HG03025 (cell line): Measurements from ENCODE around the gene SEC22B.
A peak's percentile ranks its signal among the peaks of the same experiment; 100 is the strongest.
"Not testable (repeated sequence)": the region's sequence is repeated elsewhere in the genome, so short reads cannot be mapped to it uniquely, and the experiment has no call there.

Experiments used
- ATAC-seq: cut with Tn5 transposase; IDR thresholded peaks from one replicate; pipeline ENCODE4 v1.9.1; 2021; ENCODE audit warnings: mild to moderate bottlenecking, moderate library complexity; ENCODE audit not compliant: unreplicated experiment, low FRiP score

Gene SEC22B

DNA sequence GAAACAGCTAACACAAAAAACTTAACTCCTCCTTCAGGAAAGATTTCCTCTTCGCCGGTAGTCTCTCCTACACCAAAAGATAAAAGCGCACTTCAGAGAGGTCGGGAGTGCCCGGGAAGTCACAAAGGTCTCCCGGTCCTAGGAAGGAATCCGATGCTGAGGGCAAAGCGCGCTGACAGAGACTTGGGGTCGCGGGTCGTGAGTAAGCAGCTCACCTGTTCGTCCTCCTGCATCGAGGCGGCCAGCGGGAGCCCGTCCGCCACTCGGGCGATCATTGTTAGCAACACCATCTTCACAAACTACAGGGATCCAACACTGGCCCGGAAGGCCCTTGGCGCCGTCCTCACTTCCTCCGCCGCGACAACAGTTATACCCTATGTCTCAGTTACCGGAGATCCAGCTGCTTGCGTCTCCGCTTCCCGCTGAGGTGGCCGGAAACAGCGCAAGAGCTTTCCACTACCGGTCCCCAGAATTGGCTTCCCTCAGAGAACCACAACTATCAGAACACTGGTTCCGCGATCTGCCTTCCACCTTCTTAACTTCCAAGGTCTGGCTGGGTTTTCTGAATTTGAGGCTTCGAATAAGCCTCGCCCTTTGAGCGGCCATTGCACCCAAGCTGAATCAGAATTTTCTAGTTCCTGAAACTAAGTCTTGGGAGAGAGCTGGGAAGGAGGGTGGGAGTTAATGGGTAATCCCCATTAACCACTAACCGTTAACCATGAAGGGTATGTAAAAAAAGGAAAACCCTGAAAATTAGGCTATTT lies at the start of gene SEC22B:
Gene SEC22B (minus strand): TSS at position 429 of the 764 bp plus-strand sequence. CDS start 139 bp downstream, at position 290.
- peak; percentile 93 for ATAC-seq

DNA sequence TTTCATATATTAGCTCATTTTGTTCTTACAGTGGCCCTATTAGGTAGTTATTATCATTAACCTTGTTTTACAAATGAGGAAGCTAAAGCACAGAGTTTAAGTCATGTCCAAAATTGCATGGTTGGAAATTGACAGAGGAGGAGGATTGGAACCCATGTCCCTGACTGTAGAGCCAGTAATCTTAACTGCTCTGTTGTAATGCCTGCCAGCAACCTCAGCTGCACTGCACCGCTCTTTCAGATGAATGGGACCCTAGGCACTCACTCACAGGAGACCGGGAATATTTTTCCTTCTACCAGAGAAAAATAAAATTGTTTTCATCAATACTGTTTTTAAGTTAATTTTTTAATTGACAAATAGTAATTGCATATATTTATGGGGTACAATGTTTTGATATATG lies 41.6 kb upstream of the SEC22B start:
- ATAC-seq, result not testable (repeated sequence)

- not testable (repeated sequence) for ATAC-seq
Measured at GRCh38 chr1:120217175-120217929, 41.0 kb upstream of the SEC22B start.

DNA sequence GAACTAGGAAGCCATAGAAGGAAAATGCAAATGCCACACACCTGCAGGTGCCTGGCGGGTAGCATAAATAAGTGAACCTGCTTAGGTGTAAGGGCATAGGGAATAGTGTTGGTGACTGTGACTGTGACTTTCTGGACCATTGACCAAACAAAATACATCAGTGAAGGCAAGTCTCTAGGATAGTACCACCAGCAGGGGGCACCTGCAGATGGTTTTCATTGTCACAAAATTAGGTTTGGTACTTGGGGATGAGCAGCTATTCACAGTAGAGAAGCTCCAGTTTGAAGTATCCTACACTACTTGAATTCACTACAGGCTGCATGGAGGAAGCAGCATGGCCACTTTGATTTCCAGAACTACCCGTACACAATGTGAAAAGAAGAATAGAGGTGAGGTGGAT lies 37.3 kb upstream of the SEC22B start:
- not testable (repeated sequence) for ATAC-seq

DNA sequence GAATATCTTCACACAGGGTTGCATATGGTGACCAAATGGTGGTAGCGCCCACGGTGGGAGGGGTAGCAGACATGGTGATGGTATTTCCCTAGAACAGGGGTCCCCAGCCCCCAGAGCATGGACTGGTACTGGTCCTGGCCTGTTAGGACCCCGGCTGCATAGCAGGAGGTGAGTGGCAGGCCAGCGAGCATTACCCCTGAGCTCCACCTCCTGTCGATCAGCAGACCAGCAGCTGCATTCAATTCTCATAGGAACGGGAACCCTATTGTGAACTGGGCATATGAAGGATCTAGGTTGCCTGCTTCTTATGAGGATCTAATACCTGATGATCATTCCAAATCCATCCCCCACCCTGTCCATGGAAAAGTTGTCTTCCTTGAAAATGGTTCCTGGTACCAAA lies 34.4 kb upstream of the SEC22B start:
- ATAC-seq, result not testable (repeated sequence)

DNA sequence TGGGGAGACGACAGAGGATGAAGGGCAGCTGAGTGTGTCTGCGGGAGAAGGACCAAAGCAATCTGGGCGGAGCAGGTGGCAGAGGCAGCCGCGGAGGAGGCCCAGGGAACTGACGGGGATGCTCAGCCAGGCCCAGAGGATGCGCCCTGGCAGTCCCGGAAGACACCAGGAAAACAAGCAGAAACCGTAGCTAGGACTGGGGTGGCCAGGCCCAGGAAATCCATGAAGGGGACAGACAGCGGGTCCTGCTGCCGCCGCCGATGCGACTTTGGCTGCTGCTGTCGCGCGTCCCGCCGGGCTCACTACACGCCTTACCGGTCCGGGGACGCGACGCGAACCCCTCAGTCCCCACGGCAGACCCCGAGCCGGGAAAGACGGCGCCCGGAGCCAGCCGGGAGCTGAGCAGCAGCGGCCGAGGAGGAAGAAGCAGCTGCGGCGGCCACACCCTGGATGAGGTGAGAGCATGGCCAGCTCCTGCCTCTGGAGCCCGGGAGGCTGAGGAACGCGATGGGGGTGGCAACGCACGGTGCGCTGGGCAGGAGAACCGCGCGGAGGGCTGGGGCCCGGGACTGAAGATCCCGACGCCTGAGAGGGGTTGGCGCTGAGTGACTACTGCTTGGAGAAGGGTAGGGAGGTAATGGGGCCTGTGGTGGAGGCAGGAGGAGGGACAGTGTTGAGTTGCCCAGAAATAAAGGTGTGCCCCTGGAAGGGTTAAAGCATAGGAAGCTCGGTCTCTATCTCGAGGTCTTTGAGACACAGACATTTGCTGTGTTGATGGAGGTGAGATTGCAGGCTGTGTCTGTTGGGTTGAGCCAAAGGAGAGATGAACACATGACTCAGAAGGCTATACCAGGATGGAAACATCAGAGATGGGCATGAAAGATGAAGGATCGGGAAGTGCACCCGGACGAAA lies 20.8 kb upstream of the SEC22B start:
- ATAC-seq, result not testable (repeated sequence)

DNA sequence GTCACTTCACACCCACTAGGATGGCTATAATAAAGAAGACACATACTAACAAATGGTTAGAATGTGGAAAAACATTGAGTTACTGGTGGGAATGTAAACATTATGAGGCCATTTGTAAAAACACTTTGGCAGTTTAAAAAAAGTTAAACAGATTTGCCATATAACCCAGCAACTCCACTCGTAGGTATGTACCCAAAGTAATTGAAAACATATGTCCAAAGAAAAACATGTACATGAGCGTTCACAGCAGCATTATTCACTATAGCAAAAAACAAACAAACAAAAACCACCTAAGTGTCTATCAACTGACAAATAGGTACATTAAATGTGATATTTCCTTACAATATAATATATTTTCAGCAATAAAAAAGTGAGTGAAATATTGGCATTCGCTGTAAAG lies 12.3 kb upstream of the SEC22B start:
- ATAC-seq, result not testable (repeated sequence)

GRCh38 chr1:120182176-120182707 lies 5.9 kb upstream of the SEC22B start:
- not testable (repeated sequence) for ATAC-seq

DNA sequence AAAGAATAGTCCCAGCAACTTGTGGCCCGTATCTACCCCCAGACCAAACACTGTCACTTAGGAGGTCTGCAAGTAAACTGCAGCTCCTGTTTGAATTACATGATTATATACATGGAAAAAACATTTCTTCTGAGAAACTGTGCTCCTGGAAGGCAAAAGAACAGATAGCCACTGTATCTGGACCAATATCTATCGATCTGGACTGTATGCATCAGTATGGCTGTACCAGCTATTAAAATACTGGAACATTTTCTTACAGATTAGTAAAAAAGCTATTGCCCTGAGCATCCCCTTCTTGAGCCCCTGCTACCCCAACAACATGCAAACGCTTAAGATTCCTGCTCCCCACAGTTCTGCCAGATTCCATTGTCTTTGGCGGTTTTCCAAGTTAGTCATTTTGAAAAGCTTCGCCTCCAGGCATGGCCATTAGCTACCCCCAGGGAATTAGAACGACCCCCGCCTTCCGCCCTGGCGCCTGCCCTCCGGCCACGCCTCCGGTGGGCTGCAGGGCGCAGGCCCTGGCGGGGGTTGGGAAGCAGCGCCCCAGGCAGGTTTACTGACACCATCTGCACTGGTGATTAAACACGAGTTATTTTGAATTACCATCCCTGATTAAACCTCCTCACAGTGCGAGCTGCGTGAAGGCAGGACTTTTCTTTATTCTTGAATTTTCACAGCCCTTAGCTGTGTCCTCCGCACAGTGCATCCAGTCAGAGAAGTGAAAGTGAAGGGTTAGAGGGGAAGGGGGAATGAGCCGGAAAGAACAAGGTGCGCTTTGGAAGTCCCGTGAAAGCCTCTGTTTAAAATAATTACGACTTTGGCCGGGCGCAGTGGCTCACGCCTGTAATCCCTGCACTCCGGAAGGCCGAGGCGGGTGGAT lies 3.7 kb upstream of the SEC22B start:
- not testable (repeated sequence) for ATAC-seq

GRCh38 chr1:120178799-120179756 lies 2.8 kb upstream of the SEC22B start:
- no peak for ATAC-seq

GRCh38 chr1:120178058-120178457 lies 1.7 kb upstream of the SEC22B start:
- ATAC-seq, result not testable (repeated sequence)

- ATAC-seq, result not testable (repeated sequence)
Measured at GRCh38 chr1:120175688-120176087, 632 bp downstream of the SEC22B start.

- not testable (repeated sequence) for ATAC-seq
Measured at GRCh38 chr1:120164761-120165160, 11.6 kb downstream of the SEC22B start.

- not testable (repeated sequence) for ATAC-seq
Measured at GRCh38 chr1:120162015-120162414, 14.3 kb downstream of the SEC22B start.

DNA sequence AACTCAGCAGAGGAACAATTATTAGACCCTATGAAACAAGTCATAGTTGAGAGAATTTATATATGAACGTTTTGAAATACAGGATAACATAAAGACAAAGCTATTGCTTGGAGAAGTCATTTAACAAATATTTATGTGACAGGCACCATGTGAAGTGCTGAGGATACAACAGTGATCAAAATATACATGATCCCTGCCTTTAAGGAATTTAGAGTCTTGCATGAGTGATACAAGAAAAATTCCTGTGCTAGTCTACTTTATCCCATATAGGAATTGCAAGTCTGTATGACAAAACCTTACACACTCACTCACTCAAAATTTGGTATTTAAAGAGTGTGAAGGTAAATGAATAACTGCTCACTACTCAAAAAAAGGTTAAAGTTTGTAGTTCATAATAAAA lies 17.8 kb downstream of the SEC22B start:
- not testable (repeated sequence) for ATAC-seq

DNA sequence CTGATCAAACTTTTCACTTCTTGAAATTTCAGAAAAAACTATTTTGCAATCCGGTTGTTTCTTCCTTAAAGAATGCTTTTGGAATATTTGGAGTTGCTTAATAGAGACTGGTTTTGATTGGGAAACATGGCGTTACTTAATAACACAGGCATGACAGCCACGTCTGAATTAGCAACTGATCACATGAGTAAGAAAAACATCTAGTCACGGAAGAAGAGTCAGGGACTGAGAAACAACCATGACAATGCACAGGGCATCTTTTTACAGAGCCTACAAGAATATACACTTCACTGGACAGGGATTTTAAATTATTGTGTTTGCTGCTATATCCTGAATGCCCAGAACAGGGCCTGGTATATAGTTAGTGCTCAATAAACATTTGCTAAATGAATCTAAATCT lies 18.2 kb downstream of the SEC22B start:
- ATAC-seq, result not testable (repeated sequence)

- ATAC-seq, result not testable (repeated sequence)
Measured at GRCh38 chr1:120150138-120150822, 26.0 kb downstream of the SEC22B start.
